Activated naive CD4-positive, alpha-beta T cell treated with anti-CD3 and anti-CD28 coated beads, Interleukin-2, amount 10 ng/mL, durations not matched to agents 7 days and 5 days (primary cell): ENCODE measurements around the gene INAFM1.
A peak's percentile ranks its signal among the peaks of the same experiment; 100 is the strongest.
"Not testable (repeated sequence)": the region's sequence is repeated elsewhere in the genome, so short reads cannot be mapped to it uniquely, and the experiment has no call there.

Source experiments
- CTCF ChIA-PET: fragments of 350-600 bp; sonication (Branson Sonifier 250); formaldehyde crosslinking; loops from one replicate; lab custom pipeline; 2021; ENCODE audit warnings: antibody characterized with exemption; lab: Charles Lee
- DNase-seq: peaks from one replicate; pipeline ENCODE4 v3.0.0-alpha.2; 2020
- H3K27ac Mint-ChIP-seq: one replicate; pipeline ENCODE4 v1.8.0; 2021; ENCODE audit warnings: mild to moderate bottlenecking, moderate library complexity, mixed read lengths
- H3K27me3 Mint-ChIP-seq: one replicate; pipeline ENCODE4 v1.8.0; 2021; ENCODE audit warnings: mild to moderate bottlenecking, mixed read lengths
- H3K36me3 Mint-ChIP-seq: one replicate; pipeline ENCODE4 v1.8.0; 2021; ENCODE audit warnings: mixed read lengths
- H3K4me1 Mint-ChIP-seq: one replicate; pipeline ENCODE4 v1.8.0; 2021; ENCODE audit warnings: mixed read lengths
- H3K4me3 Mint-ChIP-seq: one replicate; pipeline ENCODE4 v1.8.0; 2021; ENCODE audit warnings: mild to moderate bottlenecking, moderate library complexity, mixed read lengths
- H3K9me3 Mint-ChIP-seq: one replicate; pipeline ENCODE4 v1.8.0; 2021; ENCODE audit warnings: mixed read lengths

Gene INAFM1

DNA sequence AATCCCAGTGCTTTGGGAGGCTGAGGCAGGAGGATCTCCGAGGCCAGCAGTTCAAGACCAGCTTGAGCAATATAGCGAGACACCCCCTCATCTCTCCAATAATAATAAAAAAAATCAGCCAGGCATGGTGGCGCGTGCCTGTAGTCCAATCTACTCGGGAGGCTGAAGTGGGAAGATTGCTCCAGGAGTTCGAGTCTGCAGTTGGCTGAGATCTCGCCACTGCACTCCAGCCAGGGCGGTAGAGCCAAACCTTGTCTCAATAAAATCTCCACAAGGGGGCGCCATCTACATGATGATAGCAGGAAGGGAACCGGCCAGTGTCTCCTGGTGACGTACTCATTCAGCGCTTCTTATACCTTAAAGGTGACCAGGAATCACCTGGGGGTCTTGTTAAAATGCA lies 21.4 kb downstream of the INAFM1 start:
- no peaks in the 10 kb centered on the region for H3K9me3 Mint-ChIP-seq
- no peaks in the 10 kb centered on the region for H3K27me3 Mint-ChIP-seq
- H3K4me3 Mint-ChIP-seq = no peak overlapping the region
- H3K36me3 Mint-ChIP-seq = no peaks in the 10 kb centered on the region
- peaks cover 13% of the 10 kb centered on the region for H3K4me1 Mint-ChIP-seq
- CTCF ChIA-PET = interaction anchor here (0.8 to 7.9 kb wide), 11 partner anchors 9 to 404 kb away, joined by 3 to 46 read pairs (median 6); partner anchors contain the start of genes C5AR1 and INAFM1
- H3K27ac Mint-ChIP-seq = no peak overlapping the region
- peak; percentile 84 for DNase-seq

DNA sequence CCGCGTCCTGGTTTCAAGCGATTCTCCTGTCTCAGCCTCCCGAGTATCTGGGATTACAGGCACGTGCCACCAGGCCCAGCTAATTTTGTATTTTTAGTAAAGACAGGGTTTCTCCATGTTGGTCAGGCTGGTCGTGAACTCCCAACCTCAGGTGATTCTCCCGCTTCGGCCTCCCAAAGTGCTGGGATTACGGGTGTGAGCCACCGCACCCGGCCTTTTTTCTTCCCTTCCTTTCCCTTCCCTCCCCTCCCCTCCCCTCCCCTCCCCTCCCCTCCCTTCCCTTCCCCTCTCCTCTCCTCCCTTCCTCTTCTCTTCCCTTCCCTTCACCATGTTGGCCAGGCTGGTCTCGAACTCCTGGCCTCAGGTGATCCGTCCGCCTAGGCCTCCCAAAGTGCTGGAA lies 26.2 kb downstream of the INAFM1 start:
- CTCF ChIA-PET = interaction anchor here (0.7 to 1.3 kb wide), 2 partner anchors 90 to 422 kb away, joined by 3 read pairs; no protein-coding TSS in a partner anchor
- not testable (repeated sequence) for H3K36me3 Mint-ChIP-seq, H3K9me3 Mint-ChIP-seq, DNase-seq, H3K27ac Mint-ChIP-seq, H3K4me3 Mint-ChIP-seq
- peaks cover 18% of the 10 kb centered on the region for H3K4me1 Mint-ChIP-seq
- peaks cover 15% of the 10 kb centered on the region for H3K27me3 Mint-ChIP-seq

DNA sequence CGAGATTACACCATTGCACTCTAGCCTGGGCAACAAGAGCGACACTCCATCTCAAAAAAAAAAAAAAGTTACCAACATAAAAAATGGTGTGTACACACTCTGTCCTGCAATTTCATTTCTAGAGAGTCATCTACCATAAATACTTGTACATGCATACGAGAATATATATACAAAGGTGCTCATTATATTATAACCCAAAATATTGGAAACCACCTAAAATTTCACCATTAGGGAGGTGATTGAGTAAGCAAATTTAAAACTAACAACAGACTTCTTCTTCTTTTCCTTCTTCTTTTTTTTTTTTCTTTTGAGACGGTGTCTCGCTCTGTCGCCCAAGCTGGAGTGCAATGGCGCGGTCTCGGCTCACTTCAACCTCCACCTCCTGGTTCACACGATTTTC lies 27.6 kb downstream of the INAFM1 start:
- Mint-ChIP-seq H3K4me1 (peaks cover 10% of the 10 kb centered on the region), H3K36me3 (no peaks in the 10 kb centered on the region), H3K27me3 (peaks cover 28% of the 10 kb centered on the region), H3K4me3 (no peak overlapping the region), H3K27ac (no peak overlapping the region), H3K9me3 (no peaks in the 10 kb centered on the region)
- CTCF ChIA-PET = no interaction called here
- no peak for DNase-seq

DNA sequence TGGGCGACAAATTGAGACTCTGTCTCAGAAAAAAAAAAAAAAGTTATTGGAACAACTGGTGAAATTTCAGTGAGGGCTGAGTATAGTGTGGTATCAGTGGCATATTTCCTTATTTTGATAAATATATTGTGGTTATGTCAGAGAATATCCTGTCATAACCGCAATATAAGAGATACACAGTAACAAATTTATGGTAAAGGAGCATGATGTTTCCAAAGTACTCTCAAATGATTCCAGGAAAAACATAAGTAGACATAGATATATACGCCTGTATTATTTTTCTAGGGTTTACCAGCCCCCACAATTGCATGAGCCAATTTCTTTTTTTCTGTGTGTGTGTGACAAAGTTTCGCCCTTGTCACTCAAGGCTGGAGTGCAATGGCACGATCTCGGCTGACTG lies 29.3 kb downstream of the INAFM1 start:
- Mint-ChIP-seq H3K4me1 (peaks cover 10% of the 10 kb centered on the region), H3K36me3 (no peaks in the 10 kb centered on the region), H3K9me3 (no peaks in the 10 kb centered on the region), H3K27ac (no peak overlapping the region), H3K4me3 (no peak overlapping the region), H3K27me3 (peaks cover 32% of the 10 kb centered on the region)
- CTCF ChIA-PET = no interaction called here
- DNase-seq = no peak

- CTCF ChIA-PET = interaction anchor here (0.9 to 5.6 kb wide), 3 partner anchors 10 to 128 kb away, joined by 4 to 46 read pairs (median 5); no protein-coding TSS in a partner anchor
- Mint-ChIP-seq H3K4me3 (no peak overlapping the region), H3K4me1 (peaks cover 8% of the 10 kb centered on the region), H3K9me3 (no peaks in the 10 kb centered on the region), H3K36me3 (no peaks in the 10 kb centered on the region), H3K27ac (no peak overlapping the region), H3K27me3 (peaks cover 45% of the 10 kb centered on the region)
- DNase-seq = peak; percentile 59
Observed at GRCh38 chr19:47305309-47305751, 30.6 kb downstream of the INAFM1 start.

GRCh38 chr19:47306303-47306702 lies 31.6 kb downstream of the INAFM1 start:
- H3K4me3 Mint-ChIP-seq = no peak overlapping the region
- H3K36me3 Mint-ChIP-seq = no peaks in the 10 kb centered on the region
- CTCF ChIA-PET = interaction anchor here (0.9 to 5.6 kb wide), 2 partner anchors 11 to 122 kb away, joined by 5 to 46 read pairs; no protein-coding TSS in a partner anchor

DNA sequence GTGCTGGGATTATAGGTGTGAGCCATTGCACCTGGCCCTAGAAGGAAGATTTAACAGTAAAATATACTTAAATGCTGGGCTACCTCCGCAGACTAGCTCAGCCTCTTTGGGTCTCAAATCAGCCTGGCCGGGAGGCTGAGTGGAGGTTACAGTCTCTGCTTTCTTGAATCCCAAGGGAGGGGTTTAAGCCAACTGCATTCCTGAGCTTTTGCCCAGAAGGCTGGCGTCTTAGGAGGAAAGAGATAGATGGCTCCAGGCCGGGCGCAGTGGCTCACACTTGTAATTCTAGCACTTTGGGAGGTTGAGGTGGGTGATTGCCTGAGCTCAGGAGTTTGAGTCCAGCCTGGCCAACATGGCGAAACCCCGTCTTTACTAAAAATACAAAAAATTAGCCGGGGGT lies 34.4 kb downstream of the INAFM1 start:
- Mint-ChIP-seq H3K27ac (no peak overlapping the region), H3K4me1 (peaks cover 4% of the 10 kb centered on the region), H3K27me3 (peaks cover 66% of the 10 kb centered on the region), H3K4me3 (no peak overlapping the region), H3K9me3 (no peaks in the 10 kb centered on the region), H3K36me3 (no peaks in the 10 kb centered on the region)
- CTCF ChIA-PET = interaction anchor here (1.5 to 5.6 kb wide), 2 partner anchors 14 kb away, joined by 4 to 46 read pairs; no protein-coding TSS in a partner anchor
- DNase-seq = no peak

More at GRCh38 chr19:47306303-47306702, 31.6 kb downstream of the INAFM1 start:
- Mint-ChIP-seq H3K9me3 (no peaks in the 10 kb centered on the region), H3K4me1 (peaks cover 4% of the 10 kb centered on the region), H3K27me3 (peaks cover 55% of the 10 kb centered on the region), H3K27ac (no peak overlapping the region)
- DNase-seq = no peak

DNA sequence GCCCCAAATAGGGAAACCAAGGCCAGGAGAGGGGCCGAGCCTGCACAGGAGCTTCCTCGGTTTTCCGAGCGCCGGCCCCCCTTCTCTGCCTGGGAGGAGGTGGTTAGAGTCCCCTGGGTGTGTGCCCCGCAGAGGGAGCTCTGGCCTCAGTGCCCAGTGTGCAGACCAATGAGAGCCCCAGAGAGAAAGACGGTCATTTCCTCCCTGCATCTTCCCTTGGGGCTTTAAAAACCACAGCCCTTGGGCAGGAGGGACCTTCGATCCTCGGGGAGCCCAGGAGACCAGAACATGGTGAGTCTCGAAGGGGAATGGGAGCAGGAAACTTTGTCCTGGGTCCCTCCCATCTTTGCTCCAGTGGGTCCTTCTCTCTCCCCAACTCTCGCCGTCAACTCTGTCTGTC lies 34.9 kb downstream of the INAFM1 start, which contains the start of gene C5AR1:
TSS of gene C5AR1 (plus strand) at position 254 of the 400 bp plus-strand sequence. CDS start at position 289, 35 bp downstream.
- CTCF ChIA-PET = interaction anchor here (1.5 to 5.6 kb wide), 2 partner anchors 13 to 15 kb away, joined by 4 to 46 read pairs; no protein-coding TSS in a partner anchor
- H3K27ac Mint-ChIP-seq = no peak within 1 kb of the TSS

DNA sequence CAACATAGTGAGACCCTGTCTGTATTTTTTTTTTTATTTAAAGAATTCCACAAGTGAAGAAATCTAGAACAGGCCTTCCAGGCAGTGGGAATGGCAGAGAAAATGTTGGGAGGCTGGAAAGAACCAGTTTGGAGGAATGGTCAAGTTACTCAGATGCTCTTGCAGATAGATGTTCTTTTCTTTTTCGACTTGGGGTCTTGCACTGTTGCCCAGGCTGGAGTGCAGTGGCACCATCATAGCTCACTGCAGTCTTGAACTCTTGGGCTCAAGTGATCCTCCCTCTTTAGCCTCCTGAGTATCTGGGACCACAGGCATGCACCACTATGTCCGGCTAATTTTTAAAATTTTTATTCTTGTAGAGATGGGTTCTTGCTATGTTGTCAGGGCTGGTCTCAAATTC lies 35.6 kb downstream of the INAFM1 start:
- Mint-ChIP-seq H3K36me3 (no peaks in the 10 kb centered on the region), H3K27ac (no peak overlapping the region), H3K4me1 (peaks cover 2% of the 10 kb centered on the region), H3K4me3 (no peak overlapping the region), H3K9me3 (no peaks in the 10 kb centered on the region), H3K27me3 (peaks cover 63% of the 10 kb centered on the region)
- CTCF ChIA-PET = no interaction called here
- no peak for DNase-seq

More for the DNA sequence above, 34.9 kb downstream of the INAFM1 start, which contains the start of gene C5AR1:
- H3K4me3 Mint-ChIP-seq = no peak within 1 kb of the TSS
- H3K9me3 Mint-ChIP-seq = no peaks in the 10 kb centered on the region
- H3K36me3 Mint-ChIP-seq = no peaks in the 10 kb centered on the region
- peaks cover 61% of the 10 kb centered on the region for H3K27me3 Mint-ChIP-seq
- peaks cover 4% of the 10 kb centered on the region for H3K4me1 Mint-ChIP-seq
- DNase-seq = no peak

GRCh38 chr19:47310819-47311218 lies 36.1 kb downstream of the INAFM1 start:
- DNase-seq = no peak
- Mint-ChIP-seq H3K36me3 (no peaks in the 10 kb centered on the region), H3K4me1 (no peaks in the 10 kb centered on the region), H3K27me3 (peaks cover 63% of the 10 kb centered on the region), H3K27ac (no peak overlapping the region), H3K9me3 (no peaks in the 10 kb centered on the region), H3K4me3 (no peak overlapping the region)
- CTCF ChIA-PET = no interaction called here

DNA sequence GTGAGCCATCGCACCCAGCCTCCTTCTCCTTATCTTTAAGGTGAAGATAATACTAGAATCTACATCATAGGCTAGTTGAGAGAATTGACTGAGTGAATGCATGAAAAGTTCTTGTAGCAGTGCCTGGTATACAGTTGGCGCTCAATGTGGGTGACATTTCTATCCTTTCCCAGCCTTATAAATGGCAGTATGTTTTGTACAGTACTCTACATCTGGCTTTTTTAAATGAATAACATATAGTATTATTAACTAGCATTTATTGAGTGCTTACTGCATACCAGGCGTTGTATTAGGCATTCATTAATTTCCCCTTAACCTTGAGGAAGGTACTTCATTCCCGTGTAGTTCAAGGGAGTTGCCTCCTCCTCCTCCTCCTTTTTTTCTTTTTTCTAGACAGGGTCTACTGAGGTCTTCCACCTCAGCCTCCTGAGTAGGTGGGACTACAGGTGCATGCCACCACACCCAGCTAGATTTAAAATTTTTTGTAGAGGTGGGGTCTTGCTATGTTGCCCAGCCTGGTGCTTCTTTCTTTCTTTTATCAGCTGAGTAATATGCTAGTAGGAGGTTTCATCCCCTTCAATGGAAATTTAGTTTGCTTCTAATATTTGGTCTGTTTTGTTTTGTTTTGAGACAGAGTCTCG lies 37.8 kb downstream of the INAFM1 start:
- H3K4me3 Mint-ChIP-seq = no peak overlapping the region
- H3K36me3 Mint-ChIP-seq = no peaks in the 10 kb centered on the region
- CTCF ChIA-PET = no interaction called here
- DNase-seq = no peak
- no peak overlapping the region for H3K27ac Mint-ChIP-seq
- H3K4me1 Mint-ChIP-seq = no peaks in the 10 kb centered on the region
- H3K9me3 Mint-ChIP-seq = no peaks in the 10 kb centered on the region
- H3K27me3 Mint-ChIP-seq = peaks cover 57% of the 10 kb centered on the region

GRCh38 chr19:47313754-47314295 lies 39.1 kb downstream of the INAFM1 start:
- no peaks in the 10 kb centered on the region for H3K9me3 Mint-ChIP-seq
- H3K36me3 Mint-ChIP-seq = no peaks in the 10 kb centered on the region
- DNase-seq = no peak
- H3K27ac Mint-ChIP-seq = no peak overlapping the region
- H3K4me1 Mint-ChIP-seq = no peaks in the 10 kb centered on the region
- CTCF ChIA-PET = interaction anchor here (0.7 kb wide), 1 partner anchor 77 kb away, joined by 3 read pairs; no protein-coding TSS in a partner anchor
- H3K4me3 Mint-ChIP-seq = no peak overlapping the region
- peaks cover 57% of the 10 kb centered on the region for H3K27me3 Mint-ChIP-seq

DNA sequence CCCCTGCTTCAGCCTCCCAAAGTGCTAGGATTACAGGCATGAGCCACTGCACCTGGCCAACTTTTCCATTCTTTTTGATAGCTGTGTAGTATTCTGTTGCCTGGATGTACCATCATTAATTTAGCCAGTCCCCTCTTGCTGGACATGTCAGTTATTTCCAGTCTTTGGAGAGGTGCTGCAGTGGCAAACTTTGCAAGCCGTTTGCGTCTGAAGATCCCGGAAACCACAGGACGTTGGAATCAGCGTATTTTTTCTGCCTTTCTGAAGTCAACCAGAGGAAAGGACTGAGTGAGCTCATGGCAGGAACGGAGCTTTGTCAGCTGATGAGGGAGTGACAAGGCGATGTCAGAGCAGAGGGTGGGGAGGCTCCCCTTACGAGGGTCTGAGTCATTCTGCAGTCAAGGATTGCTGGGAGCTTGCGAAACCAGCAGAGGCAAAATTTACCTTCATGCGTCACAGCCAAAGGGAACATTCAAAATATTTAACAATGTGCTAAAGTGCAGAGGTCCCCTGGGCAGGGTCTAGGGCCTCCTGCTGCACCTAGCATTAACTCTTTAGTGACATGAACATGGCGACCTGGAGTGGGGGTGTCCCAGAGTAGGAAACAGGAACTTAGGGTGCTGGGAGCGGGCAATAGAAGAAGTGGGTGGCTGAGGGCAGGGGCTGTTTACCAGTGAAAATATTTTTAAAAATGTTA lies 40.6 kb downstream of the INAFM1 start:
- Mint-ChIP-seq H3K4me3 (no peak overlapping the region), H3K4me1 (no peaks in the 10 kb centered on the region), H3K36me3 (no peaks in the 10 kb centered on the region), H3K9me3 (no peaks in the 10 kb centered on the region), H3K27ac (no peak overlapping the region), H3K27me3 (peaks cover 43% of the 10 kb centered on the region)
- DNase-seq = no peak
- CTCF ChIA-PET = no interaction called here

DNA sequence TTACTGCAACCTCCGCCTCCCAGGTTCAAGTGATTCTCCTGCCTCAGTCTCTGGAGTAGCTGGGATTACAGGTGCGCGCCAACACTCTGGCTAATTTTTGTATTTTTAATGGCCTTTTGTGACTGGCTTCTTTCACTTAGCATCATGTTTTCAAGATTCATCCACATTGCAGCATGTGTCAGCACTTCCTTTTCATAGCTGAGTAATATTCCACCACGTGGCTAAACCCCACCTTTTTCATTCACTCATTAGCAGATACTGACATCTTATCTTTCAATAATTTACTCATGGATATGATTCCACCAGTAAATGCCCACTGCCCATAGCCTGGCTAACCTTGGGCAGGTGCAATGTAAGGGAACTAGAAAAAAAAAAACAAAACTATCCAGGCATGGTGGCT lies 41.8 kb downstream of the INAFM1 start:
- no peak overlapping the region for H3K4me3 Mint-ChIP-seq
- no peaks in the 10 kb centered on the region for H3K9me3 Mint-ChIP-seq
- H3K36me3 Mint-ChIP-seq = no peaks in the 10 kb centered on the region
- CTCF ChIA-PET = interaction anchor here (1.6 kb wide), 1 partner anchor 74 kb away, joined by 3 read pairs; no protein-coding TSS in a partner anchor
- peaks cover 43% of the 10 kb centered on the region for H3K27me3 Mint-ChIP-seq
- DNase-seq = no peak
- no peak overlapping the region for H3K27ac Mint-ChIP-seq
- no peaks in the 10 kb centered on the region for H3K4me1 Mint-ChIP-seq
